ENCODE results near the gene FUT3.

The FUT3 gene

GRCh38 chr19:5827342-5827890, 23.8 kb downstream of the FUT3 start:
- H3K27ac ChIP-seq (ENCODE audit: low read depth, low read length) = peak overlapping the region; percentile 53
- no peaks in the 10 kb centered on the region for H3K9me3 ChIP-seq (ENCODE audit: low read length)
- H3K4me1 ChIP-seq (ENCODE audit: insufficient read depth, low read length) = peaks cover 26% of the 10 kb centered on the region
- no peak overlapping the region for H3K9ac ChIP-seq (ENCODE audit: low read length)
- peaks cover 0 to 9% of the 10 kb centered on the region in 2 donors for H3K27me3 ChIP-seq (ENCODE audit: control insufficient read depth in 1 of 2, insufficient read depth in 2 of 2, low read length in 2 of 2)
- H3K4me3 ChIP-seq (ENCODE audit: low read depth in 1 of 2, low read length in 2 of 2) = no peak overlapping the region
- no peaks in the 10 kb centered on the region for H3K36me3 ChIP-seq (ENCODE audit: insufficient read depth, low read length)

GRCh38 chr19:5826531-5827341, 24.5 kb downstream of the FUT3 start:
- no peaks in the 10 kb centered on the region for H3K9me3 ChIP-seq (ENCODE audit: low read length)
- peaks cover 0 to 9% of the 10 kb centered on the region in 2 donors for H3K27me3 ChIP-seq (ENCODE audit: control insufficient read depth in 1 of 2, insufficient read depth in 2 of 2, low read length in 2 of 2)
- H3K9ac ChIP-seq (ENCODE audit: low read length) = no peak overlapping the region
- peak overlapping the region; percentile 53 for H3K27ac ChIP-seq (ENCODE audit: low read depth, low read length)
- H3K4me1 ChIP-seq (ENCODE audit: insufficient read depth, low read length) = peaks cover 33% of the 10 kb centered on the region
- H3K36me3 ChIP-seq (ENCODE audit: insufficient read depth, low read length) = no peaks in the 10 kb centered on the region
- no peak overlapping the region for H3K4me3 ChIP-seq (ENCODE audit: low read depth in 1 of 2, low read length in 2 of 2)

- Histone ChIP-seq H3K4me3 (ENCODE audit: low read depth in 1 of 2, low read length in 2 of 2) (no peak overlapping the region), H3K27me3 (ENCODE audit: control insufficient read depth in 1 of 2, insufficient read depth in 2 of 2, low read length in 2 of 2) (peaks cover 0 to 9% of the 10 kb centered on the region in 2 donors), H3K9ac (ENCODE audit: low read length) (no peak overlapping the region), H3K36me3 (ENCODE audit: insufficient read depth, low read length) (no peaks in the 10 kb centered on the region), H3K9me3 (ENCODE audit: low read length) (no peaks in the 10 kb centered on the region), H3K27ac (ENCODE audit: low read depth, low read length) (no peak overlapping the region), H3K4me1 (ENCODE audit: insufficient read depth, low read length) (peaks cover 35% of the 10 kb centered on the region)
These were observed 26.1 kb downstream of the FUT3 start for GRCh38 chr19:5825178-5825577.

- H3K9ac ChIP-seq (ENCODE audit: low read length) = no peak overlapping the region
- H3K27ac ChIP-seq (ENCODE audit: low read depth, low read length) = no peak overlapping the region
- H3K4me1 ChIP-seq (ENCODE audit: insufficient read depth, low read length) = peaks cover 33% of the 10 kb centered on the region
- H3K36me3 ChIP-seq (ENCODE audit: insufficient read depth, low read length) = no peaks in the 10 kb centered on the region
- H3K27me3 ChIP-seq (ENCODE audit: control insufficient read depth in 1 of 2, insufficient read depth in 2 of 2, low read length in 2 of 2) = peaks cover 0 to 9% of the 10 kb centered on the region in 2 donors
- H3K4me3 ChIP-seq (ENCODE audit: low read depth in 1 of 2, low read length in 2 of 2) = no peak overlapping the region
- H3K9me3 ChIP-seq (ENCODE audit: low read length) = no peaks in the 10 kb centered on the region
These were observed 26.5 kb downstream of the FUT3 start for GRCh38 chr19:5824751-5825150.

- no peak overlapping the region for H3K27ac ChIP-seq (ENCODE audit: low read depth, low read length)
- peaks cover 27% of the 10 kb centered on the region for H3K4me1 ChIP-seq (ENCODE audit: insufficient read depth, low read length)
- no peak overlapping the region for H3K9ac ChIP-seq (ENCODE audit: low read length)
- no peak overlapping the region for H3K4me3 ChIP-seq (ENCODE audit: low read depth in 1 of 2, low read length in 2 of 2)
- H3K9me3 ChIP-seq (ENCODE audit: low read length) = no peaks in the 10 kb centered on the region
- H3K27me3 ChIP-seq (ENCODE audit: control insufficient read depth in 1 of 2, insufficient read depth in 2 of 2, low read length in 2 of 2) = peaks cover 0 to under 1% of the 10 kb centered on the region in 2 donors
- no peaks in the 10 kb centered on the region for H3K36me3 ChIP-seq (ENCODE audit: insufficient read depth, low read length)
These were observed 27.5 kb downstream of the FUT3 start for GRCh38 chr19:5823579-5824281.

GRCh38 chr19:5822181-5822844, 28.9 kb downstream of the FUT3 start:
- H3K27ac ChIP-seq (ENCODE audit: low read depth, low read length) = no peak overlapping the region
- H3K36me3 ChIP-seq (ENCODE audit: insufficient read depth, low read length) = no peaks in the 10 kb centered on the region
- peaks cover 22% of the 10 kb centered on the region for H3K4me1 ChIP-seq (ENCODE audit: insufficient read depth, low read length)
- no peaks in the 10 kb centered on the region for H3K9me3 ChIP-seq (ENCODE audit: low read length)
- H3K4me3 ChIP-seq (ENCODE audit: low read depth in 1 of 2, low read length in 2 of 2) = no peak overlapping the region
- H3K9ac ChIP-seq (ENCODE audit: low read length) = no peak overlapping the region
- no peaks in the 10 kb centered on the region for H3K27me3 ChIP-seq (ENCODE audit: control insufficient read depth in 1 of 2, insufficient read depth in 2 of 2, low read length in 2 of 2)

- Histone ChIP-seq H3K36me3 (ENCODE audit: insufficient read depth, low read length) (no peaks in the 10 kb centered on the region), H3K4me1 (ENCODE audit: insufficient read depth, low read length) (peaks cover 16% of the 10 kb centered on the region), H3K27me3 (ENCODE audit: control insufficient read depth in 1 of 2, insufficient read depth in 2 of 2, low read length in 2 of 2) (no peaks in the 10 kb centered on the region)
These were observed 29.6 kb downstream of the FUT3 start for GRCh38 chr19:5821521-5822180.

GRCh38 chr19:5820785-5821184, 30.5 kb downstream of the FUT3 start:
- Histone ChIP-seq H3K4me1 (ENCODE audit: insufficient read depth, low read length) (peaks cover 11% of the 10 kb centered on the region), H3K27me3 (ENCODE audit: control insufficient read depth in 1 of 2, insufficient read depth in 2 of 2, low read length in 2 of 2) (no peaks in the 10 kb centered on the region), H3K9me3 (ENCODE audit: low read length) (no peaks in the 10 kb centered on the region), H3K27ac (ENCODE audit: low read depth, low read length) (no peak overlapping the region), H3K4me3 (ENCODE audit: low read depth in 1 of 2, low read length in 2 of 2) (no peak overlapping the region), H3K9ac (ENCODE audit: low read length) (no peak overlapping the region), H3K36me3 (ENCODE audit: insufficient read depth, low read length) (no peaks in the 10 kb centered on the region)

More at GRCh38 chr19:5821521-5822180, 29.6 kb downstream of the FUT3 start:
- H3K4me3 ChIP-seq (ENCODE audit: low read depth in 1 of 2, low read length in 2 of 2) = no peak overlapping the region
- no peaks in the 10 kb centered on the region for H3K9me3 ChIP-seq (ENCODE audit: low read length)
- no peak overlapping the region for H3K27ac ChIP-seq (ENCODE audit: low read depth, low read length)
- H3K9ac ChIP-seq (ENCODE audit: low read length) = no peak overlapping the region

GRCh38 chr19:5818594-5818993, 32.7 kb downstream of the FUT3 start:
- Histone ChIP-seq H3K4me1 (ENCODE audit: insufficient read depth, low read length) (peaks cover 11% of the 10 kb centered on the region), H3K27me3 (ENCODE audit: control insufficient read depth in 1 of 2, insufficient read depth in 2 of 2, low read length in 2 of 2) (no peaks in the 10 kb centered on the region), H3K4me3 (ENCODE audit: low read depth in 1 of 2, low read length in 2 of 2) (no peak overlapping the region), H3K27ac (ENCODE audit: low read depth, low read length) (no peak overlapping the region), H3K9me3 (ENCODE audit: low read length) (no peaks in the 10 kb centered on the region), H3K36me3 (ENCODE audit: insufficient read depth, low read length) (no peaks in the 10 kb centered on the region), H3K9ac (ENCODE audit: low read length) (no peak overlapping the region)

GRCh38 chr19:5817218-5817617, 34.0 kb downstream of the FUT3 start:
- no peak overlapping the region for H3K4me3 ChIP-seq (ENCODE audit: low read depth in 1 of 2, low read length in 2 of 2)
- H3K27me3 ChIP-seq (ENCODE audit: control insufficient read depth in 1 of 2, insufficient read depth in 2 of 2, low read length in 2 of 2) = no peaks in the 10 kb centered on the region
- H3K36me3 ChIP-seq (ENCODE audit: insufficient read depth, low read length) = no peaks in the 10 kb centered on the region
- peaks cover 7% of the 10 kb centered on the region for H3K4me1 ChIP-seq (ENCODE audit: insufficient read depth, low read length)
- H3K9me3 ChIP-seq (ENCODE audit: low read length) = no peaks in the 10 kb centered on the region
- no peak overlapping the region for H3K27ac ChIP-seq (ENCODE audit: low read depth, low read length)
- no peak overlapping the region for H3K9ac ChIP-seq (ENCODE audit: low read length)

GRCh38 chr19:5814852-5815246, 36.4 kb downstream of the FUT3 start:
- Histone ChIP-seq H3K4me3 (ENCODE audit: low read depth in 1 of 2, low read length in 2 of 2) (no peak overlapping the region), H3K36me3 (ENCODE audit: insufficient read depth, low read length) (no peaks in the 10 kb centered on the region), H3K27me3 (ENCODE audit: control insufficient read depth in 1 of 2, insufficient read depth in 2 of 2, low read length in 2 of 2) (no peaks in the 10 kb centered on the region), H3K9me3 (ENCODE audit: low read length) (no peaks in the 10 kb centered on the region), H3K4me1 (ENCODE audit: insufficient read depth, low read length) (no peaks in the 10 kb centered on the region), H3K27ac (ENCODE audit: low read depth, low read length) (no peak overlapping the region), H3K9ac (ENCODE audit: low read length) (no peak overlapping the region)
